ENCODE measurements around the gene FKBP2.

The FKBP2 gene

DNA sequence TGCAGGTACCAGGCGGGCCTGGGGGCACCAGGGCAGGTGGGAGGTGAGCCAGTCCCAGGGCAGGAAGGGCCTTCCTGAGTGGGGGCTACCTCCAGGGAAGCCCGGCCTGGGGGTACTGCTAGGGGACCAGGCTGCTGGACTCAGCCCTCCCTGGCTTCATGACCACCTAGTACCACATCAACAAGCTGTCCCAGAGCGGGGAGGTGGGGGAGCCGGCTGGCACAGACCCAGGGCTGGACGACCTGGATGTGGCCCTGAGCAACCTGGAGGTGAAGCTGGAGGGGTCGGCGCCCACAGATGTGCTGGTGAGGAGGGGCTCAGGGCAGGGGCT, 21.6 kb upstream of the FKBP2 start:
- DNase-seq (ENCODE audit: low read depth in 2 of 2): no peak

DNA sequence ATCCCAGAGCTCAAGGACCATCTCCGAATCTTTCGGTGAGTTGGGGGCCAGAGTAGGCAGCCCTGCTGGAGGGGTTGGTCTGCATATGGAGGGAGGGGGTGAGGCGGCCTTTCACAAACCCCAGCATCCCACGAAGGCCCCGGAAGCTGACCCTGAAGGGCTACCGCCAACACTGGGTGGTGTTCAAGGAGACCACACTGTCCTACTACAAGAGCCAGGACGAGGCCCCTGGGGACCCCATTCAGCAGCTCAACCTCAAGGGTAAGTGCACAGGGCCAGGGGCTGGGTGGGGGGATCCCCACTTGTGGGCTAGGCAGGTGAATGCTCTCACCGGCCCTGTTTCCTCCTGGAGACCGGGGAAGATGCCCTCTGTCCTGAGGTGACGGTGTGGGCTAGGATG, 21.1 kb upstream of the FKBP2 start:
- no peak for DNase-seq (ENCODE audit: low read depth in 2 of 2)

DNA sequence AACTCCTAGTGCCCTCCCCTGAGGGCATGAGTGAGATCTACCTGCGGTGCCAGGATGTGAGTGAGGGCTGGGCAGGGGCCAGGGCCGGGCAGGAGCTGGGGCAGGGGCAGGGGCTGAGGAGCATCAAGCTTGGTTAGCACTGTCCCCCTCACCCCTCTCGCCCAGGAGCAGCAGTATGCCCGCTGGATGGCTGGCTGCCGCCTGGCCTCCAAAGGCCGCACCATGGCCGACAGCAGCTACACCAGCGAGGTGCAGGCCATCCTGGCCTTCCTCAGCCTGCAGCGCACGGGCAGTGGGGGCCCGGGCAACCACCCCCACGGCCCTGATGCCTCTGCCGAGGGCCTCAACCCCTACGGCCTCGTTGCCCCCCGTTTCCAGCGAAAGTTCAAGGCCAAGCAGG, 20.6 kb upstream of the FKBP2 start:
- DNase-seq (ENCODE audit: low read depth in 2 of 2): no peak

DNA sequence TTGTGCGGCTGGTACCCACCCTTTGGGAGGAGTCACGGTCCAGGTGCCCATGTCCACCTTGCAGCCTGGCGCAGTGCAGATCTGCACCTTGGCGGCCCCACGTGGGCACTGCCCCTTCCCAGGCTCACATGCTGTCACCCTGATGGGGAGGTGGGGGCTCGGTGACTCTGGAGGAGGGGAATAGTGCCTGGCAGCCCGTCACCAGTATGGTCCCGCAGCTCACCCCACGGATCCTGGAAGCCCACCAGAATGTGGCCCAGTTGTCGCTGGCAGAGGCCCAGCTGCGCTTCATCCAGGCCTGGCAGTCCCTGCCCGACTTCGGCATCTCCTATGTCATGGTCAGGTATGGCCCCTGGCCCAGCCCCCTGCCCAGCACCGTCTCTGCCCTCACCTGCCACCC, 20.1 kb upstream of the FKBP2 start:
- DNase-seq (ENCODE audit: low read depth in 2 of 2): no peak

DNA sequence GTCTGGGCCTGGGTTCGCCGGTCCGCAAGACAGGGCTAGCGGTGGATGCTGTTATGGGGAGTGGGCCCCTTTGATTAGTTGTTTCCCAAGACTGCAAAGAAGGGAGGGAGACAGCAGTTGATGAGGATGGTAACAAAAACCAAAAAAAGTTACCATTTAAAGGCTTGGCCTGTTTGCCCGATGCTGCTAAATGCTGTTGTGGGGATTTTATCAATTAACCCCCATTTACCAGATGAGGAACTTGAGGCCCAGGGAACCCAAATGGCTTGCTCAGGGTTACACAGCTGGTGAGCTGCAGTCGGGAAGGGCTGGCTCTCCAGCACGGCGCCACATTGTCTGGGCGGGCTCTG, 18.3 kb upstream of the FKBP2 start:
- DNase-seq (ENCODE audit: low read depth in 2 of 2): no peak

DNA sequence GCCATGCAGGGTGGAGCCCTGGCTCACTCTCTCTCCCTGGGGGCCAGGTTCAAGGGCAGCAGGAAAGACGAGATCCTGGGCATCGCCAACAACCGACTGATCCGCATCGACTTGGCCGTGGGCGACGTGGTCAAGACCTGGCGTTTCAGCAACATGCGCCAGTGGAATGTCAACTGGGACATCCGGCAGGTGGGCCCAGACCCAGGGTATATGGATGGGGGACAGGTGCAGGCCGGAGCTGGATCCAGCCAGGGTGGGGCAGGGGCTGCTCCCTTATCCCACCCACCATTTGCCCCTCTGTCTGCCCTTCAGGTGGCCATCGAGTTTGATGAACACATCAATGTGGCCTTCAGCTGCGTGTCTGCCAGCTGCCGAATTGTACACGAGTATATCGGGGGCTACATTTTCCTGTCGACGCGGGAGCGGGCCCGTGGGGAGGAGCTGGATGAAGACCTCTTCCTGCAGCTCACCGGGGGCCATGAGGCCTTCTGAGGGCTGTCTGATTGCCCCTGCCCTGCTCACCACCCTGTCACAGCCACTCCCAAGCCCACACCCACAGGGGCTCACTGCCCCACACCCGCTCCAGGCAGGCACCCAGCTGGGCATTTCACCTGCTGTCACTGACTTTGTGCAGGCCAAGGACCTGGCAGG, 17.8 kb upstream of the FKBP2 start:
- DNase-seq (ENCODE audit: low read depth in 2 of 2): no peak

DNA sequence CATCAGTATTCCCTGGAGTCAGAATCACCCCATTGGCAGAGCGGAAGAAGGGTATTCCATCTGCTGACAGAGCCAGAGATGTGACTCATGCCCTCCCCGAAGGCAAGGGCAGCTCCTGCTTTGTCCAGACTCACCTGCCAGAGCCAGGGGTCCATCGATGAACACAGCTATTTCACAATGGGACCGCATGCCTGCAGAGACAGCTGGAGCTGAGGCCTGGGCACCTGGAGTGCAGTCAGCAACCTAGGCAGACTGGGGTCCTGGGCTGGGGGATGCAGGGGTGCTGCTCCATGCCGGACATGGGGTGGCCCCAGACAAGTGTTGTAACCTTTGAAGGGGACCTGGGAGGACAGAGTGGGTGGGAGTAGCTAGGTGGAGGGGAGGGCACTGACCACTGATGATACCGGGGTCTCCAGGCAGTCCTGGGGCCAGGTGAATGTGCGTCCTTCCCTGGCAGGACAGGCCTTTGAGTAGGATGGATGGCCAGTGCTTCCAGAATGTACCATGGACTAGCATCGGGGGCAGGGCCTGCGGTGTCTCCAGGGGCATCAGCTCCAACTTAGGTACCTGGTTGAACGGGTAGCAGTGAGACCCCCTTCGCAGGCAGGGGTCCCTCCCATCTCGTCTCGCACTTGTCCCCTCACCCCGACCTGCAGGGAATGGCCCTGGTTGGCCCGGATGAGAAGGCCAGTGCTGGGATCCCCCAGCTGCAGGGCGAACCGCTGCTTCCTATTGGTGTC, 16.6 kb upstream of the FKBP2 start:
- no peak for DNase-seq (ENCODE audit: low read depth in 2 of 2)

DNA sequence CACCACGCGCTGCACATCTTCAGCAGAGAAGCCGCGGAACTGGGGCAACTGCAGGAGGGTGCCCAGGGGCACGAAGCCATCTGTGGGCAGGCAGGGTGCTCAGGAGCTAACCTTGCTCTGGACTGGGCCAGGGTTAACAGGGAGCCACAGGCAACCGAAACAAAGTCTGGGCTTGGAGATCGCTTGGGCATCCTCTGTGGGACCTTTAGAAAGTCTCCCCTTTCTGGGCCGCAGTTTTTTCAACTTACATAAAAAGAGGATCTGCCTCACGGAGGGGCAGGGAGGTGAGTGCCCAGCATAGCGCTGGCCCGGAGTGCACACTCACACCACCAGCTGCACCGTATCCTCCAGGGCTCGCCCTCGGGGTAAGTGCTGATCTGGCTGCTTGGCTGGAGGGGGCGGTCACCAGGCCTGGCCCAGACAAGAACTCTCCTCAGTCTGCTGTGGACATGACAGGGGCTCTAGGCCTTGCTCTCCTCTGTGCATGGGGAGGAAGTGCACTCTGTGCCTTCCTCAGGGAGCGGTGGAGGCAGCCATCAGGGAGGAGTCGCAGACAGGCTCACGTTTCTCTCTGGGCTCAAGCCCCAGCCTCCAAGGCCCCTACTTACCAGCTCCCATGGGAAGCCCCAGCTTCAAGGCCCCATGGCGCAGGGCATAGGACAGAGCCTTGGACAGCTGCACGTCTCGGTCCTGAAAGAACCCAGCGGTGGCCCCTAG, 15.8 kb upstream of the FKBP2 start:
- no peak for DNase-seq (ENCODE audit: low read depth in 2 of 2)

DNA sequence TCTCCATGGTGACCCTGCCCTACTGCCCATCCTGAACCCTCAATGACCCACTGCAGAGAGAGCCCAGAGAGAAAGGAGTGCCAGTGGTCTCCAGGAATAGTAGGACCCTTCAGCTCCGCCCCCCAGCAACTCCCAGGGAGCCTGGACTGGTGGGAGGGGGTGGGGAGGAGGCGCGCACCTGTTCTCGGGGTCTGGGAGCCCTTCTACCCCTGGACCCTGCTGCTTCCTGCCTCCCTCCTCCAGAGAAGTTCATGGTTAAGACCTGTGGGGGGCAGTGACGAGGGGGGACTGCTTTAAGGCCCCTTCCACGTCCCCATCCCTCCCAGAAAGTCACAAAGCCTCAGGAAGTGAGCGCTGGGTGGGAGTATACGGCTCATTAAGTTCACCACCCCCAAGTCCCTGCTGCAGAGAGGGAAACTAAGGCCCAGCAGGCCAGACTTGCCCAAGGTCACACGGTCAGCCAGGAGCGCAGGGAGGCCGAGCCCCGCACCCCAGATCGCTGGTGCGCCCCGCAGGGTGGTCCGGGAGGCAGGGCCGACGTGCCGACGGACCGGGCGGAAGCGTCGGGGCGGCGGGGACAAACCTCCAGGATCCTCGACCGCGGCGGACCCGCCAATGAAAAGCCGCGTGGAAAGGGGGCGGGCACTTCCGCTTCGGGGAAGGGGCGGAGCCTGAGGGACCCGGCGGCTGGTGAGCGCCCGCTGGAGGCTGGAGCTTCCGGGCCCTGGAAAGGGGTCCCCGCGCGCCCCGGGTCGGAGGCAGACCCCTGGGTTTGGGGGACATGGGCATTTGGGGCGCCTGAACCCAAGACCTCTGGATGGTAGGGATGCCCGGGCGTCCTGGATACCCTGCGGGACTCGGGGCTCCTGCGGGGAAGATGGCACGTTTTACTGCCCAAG, 15.0 kb upstream of the FKBP2 start, which contains the start of the genes NUDT22 and TRPT1:
Gene NUDT22, plus strand, starts transcription at position 667 of the 899 bp plus-strand sequence. CDS start 379 bp downstream, outside the sequence.
Gene TRPT1, minus strand, starts transcription at position 579 of the 899 bp plus-strand sequence. Its CDS starts 326 bp downstream, at position 253.
- DNase-seq (ENCODE audit: low read depth in 2 of 2): peak in 1 of 2 experiments; percentile 54

DNA sequence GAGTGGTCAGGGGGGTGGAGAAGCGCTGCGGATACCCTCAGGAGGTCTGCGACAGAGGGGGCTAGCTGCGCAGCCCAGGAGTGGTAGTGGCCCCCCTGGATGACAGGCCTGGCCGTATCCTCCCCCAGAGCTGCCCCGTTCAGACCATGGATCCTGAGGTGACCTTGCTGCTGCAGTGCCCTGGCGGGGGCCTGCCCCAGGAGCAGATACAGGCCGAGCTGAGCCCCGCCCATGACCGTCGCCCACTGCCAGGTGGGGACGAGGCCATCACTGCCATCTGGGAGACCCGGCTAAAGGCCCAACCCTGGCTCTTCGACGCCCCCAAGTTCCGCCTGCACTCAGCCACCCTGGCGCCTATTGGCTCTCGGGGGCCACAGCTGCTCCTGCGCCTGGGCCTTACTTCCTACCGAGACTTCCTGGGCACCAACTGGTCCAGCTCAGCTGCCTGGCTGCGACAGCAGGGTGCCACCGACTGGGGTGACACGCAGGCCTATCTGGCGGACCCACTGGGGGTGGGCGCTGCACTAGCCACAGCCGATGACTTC, 14.3 kb upstream of the FKBP2 start:
- no peak for DNase-seq (ENCODE audit: low read depth in 2 of 2)

DNA sequence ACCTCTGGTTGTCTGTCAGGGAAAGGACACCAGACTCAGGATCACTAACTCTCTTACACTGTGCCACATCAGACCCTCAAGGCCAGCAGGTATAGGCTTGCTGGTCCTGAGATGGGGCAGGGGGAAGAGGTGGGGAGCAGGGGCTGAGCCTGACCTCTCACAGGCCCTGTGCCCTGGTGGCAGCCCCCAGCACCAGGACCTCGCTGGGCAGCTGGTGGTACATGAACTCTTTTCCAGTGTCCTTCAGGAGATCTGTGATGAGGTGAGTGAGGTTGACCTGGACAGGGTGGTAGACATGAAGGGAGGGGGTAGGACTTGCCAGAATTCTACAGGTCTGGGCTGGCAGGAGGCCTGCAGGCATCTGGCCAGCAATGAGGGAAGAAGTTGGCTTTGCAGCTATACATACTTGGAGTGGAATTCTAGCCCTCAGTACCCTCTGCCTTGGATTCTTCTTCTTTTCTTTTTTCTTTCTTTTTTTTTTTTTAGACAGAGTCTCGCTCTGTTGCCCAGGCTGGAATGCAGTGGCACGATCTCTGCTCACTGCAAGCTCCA, 13.4 kb upstream of the FKBP2 start:
- DNase-seq (ENCODE audit: low read depth in 2 of 2): no peak

DNA sequence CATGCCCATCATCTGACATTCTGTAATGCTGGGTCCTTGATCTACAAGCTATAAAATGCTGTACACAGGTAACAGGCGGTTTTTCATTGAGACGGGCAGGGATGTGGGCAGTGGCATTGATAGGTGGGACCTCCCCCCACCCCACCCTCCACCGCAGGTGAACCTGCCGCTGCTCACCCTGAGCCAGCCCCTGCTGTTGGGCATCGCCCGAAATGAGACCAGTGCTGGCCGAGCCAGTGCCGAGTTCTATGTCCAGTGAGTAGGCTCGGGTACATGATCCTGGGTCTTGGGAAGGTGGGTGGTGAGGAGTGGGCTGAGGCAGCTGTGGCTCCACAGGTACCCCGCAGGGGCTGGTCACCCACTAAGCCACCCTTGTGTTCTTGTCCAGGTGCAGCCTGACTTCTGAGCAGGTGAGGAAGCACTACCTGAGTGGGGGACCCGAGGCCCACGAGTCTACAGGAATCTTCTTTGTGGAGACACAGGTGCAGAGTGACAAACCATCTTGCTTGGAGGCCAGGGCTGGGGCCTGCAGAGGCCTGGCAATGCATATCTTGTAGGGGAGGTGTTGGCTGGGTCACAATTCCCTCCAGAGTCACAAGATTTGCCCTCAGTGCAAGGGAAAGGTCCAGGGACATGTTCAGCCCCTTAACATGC, 11.7 kb upstream of the FKBP2 start:
- no peak for DNase-seq (ENCODE audit: low read depth in 2 of 2)

DNA sequence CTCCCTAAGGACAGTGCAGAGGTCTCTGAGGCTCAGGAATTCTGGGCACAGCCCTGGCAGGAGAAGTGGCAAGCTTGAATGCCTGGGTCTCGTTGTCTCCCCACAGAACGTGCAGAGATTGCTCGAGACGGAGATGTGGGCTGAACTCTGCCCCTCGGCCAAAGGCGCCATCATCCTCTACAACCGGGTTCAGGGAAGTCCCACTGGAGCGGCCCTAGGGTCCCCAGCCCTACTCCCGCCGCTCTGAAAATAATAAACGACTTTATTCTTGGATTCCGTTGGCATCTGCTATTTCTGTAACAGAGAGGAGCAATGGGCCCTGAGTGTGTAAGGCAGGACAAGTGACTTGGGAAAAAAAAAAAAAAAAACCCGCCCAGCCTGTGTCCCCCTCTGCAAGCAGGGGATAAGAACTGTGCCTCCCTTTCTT, 11.1 kb upstream of the FKBP2 start:
- no peak for DNase-seq (ENCODE audit: low read depth in 2 of 2)

DNA sequence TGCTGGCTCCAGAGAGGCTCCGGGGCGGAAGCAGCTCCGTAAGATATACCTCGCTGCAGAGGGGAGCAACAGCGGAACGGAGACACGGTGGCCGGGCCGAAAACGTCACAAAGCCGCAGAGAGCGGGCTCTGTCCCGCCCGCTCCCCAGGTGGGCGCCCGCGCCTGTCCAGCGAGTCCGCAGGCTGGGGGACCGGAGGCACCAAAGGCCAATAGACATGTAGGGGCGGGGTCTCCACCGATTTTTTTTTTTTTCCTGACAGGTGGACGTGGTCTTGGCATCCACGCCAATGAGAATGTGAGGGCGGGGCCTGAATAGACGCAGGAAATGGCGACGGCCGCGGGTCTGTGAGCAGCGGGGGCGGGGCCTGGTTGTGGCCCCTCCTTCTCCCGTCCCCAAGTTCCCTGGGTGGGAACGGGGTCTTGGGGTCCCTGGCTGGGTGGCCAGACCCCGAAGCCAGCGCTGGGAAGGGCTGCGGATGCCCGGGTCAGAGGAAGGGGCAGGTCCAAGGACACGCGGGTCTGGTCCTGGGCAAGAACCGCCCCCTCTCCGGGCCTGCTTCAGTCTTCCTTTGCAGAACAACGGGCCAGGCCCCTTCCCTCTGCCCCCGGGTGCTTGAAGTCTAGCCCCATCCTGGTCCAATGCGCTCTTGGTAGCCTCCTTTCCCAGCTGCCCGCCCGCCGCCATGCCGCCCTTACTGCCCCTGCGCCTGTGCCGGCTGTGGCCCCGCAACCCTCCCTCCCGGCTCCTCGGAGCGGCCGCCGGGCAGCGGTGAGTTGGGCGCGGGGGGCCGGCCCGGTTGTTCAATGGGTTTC, 10.5 kb upstream of the FKBP2 start, which contains the start of gene DNAJC4:
Gene DNAJC4, plus strand, starts transcription at position 378 of the 814 bp plus-strand sequence. Its CDS starts 307 bp downstream, at position 685.
- DNase-seq (ENCODE audit: low read depth in 2 of 2): peak in 1 of 2 experiments; percentile 51

DNA sequence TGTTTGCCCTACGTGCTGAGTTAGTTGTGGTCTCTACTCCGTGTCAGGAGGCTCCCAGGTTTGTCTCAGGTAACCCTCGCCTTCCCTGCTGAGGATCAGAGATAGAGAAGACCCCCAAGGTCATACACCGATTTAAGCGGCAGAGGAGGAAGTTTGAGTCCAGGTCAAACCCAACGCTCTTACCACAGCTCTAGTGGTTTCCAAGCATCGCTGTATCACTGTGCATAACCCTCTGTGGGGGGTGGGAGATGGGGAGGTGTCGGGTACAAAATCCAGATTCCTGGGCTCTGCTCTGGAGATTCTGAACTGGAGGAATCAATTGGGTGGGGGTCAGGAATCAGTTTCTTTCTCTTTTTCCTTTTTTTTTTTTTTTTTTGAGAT, 9.9 kb upstream of the FKBP2 start:
- DNase-seq (ENCODE audit: low read depth in 2 of 2): no peak

DNA sequence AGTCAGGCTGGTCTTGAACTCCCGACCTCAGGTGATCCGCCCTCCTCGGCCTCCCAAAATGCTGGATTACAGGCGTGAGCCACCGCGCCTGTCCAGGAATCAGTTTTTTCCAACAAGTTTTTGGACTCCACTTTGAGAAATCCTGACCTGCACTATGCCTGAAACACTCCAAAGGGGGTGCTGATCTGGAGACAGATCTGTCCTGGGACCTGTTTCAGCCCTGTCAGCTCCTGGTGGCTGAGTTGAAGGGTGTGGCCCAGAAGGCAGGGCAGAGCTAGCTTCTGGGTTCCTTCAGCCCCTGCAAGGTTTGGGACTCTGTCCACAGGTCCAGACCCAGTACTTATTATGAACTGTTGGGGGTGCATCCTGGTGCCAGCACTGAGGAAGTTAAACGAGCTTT, 9.3 kb upstream of the FKBP2 start:
- no peak for DNase-seq (ENCODE audit: low read depth in 2 of 2)

DNA sequence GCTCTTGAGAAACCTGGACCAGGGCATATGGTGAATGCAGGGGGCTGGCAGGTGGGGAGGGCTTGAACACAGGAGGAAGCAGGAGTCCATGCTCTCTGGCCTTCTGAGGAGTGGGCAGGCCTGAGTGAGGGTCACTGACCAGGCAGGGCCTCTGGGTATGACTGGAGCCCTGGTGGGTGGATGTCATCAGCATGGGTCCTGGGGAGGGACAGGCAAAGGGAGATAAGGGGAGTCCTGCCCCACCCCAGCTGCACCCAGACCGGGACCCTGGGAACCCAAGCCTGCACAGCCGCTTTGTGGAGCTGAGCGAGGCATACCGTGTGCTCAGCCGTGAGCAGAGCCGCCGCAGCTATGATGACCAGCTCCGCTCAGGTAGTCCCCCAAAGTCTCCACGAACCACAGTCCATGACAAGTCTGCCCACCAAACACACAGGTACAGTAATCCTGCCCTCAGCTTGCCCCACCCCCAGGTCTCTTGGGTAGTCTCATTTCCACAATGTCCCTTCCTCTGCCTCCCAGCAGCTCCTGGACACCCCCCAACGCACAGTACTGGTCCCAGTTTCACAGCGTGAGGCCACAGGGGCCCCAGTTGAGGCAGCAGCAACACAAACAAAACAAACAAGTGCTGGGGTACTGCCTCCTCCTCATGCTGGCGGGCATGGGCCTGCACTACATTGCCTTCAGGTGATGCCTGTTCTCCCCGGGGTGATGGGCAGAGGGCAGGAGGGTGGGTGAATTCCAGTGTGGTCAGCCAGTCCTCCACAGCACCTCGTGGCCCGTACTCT, 8.5 kb upstream of the FKBP2 start:
- no peak for DNase-seq (ENCODE audit: low read depth in 2 of 2)

DNA sequence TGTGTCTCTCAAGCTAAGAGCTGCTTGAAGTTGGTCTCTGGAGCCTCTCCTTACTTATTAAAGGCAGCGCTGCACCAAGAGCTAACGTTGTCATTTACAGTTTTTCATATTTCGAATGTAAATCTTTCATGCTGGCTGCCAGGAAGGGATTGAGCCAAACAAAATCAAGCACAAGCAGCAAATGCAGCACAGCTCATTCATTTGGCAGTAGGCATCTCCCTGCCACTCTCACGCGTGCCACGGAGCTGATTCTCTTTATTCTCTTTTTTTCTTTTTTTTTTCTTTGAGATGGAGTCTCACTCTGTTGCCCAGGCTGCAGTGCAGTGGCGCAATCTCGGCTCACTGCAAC, 8.0 kb upstream of the FKBP2 start:
- no peak for DNase-seq (ENCODE audit: low read depth in 2 of 2)

Data from fibroblast of skin of left biceps (primary cell).